Measurements from ENCODE around the gene PRELP.

The PRELP gene

DNA sequence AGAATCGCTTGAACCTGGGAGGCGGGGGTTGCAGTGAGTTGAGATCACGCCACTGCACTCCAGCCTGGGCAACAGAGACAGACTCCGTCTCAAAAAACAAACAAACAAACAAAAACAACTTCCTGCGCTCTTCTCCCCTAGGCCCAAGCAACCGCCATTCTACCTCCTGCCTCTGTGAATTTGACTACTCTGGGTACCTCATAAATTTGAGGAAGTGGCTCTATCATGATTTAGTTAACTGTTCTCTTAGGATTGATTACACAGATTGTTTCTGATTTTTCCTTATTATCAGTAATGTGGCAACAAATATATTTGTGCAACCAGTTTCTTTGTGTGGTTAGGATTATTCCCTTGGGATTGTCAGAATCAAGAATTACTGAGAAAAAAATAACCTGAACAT is 48.1 kb downstream of the PRELP start:
- H4K91ac ChIP-seq (ENCODE audit: low read length) = no peak overlapping the region
- H3K36me3 ChIP-seq (ENCODE audit: control insufficient read depth in 1 of 2, insufficient read depth in 2 of 2, low read depth in 1 of 2, low read length in 2 of 2) = no peaks in the 10 kb centered on the region
- H3K4me1 ChIP-seq (ENCODE audit: control insufficient read depth, insufficient read depth, low read depth, low read length) = peaks cover 19% of the 10 kb centered on the region
- H3K4me3 ChIP-seq (ENCODE audit: insufficient read depth in 1 of 2, low read depth in 1 of 2, low read length in 2 of 2) = no peak overlapping the region
- no peak overlapping the region for H2BK12ac ChIP-seq (ENCODE audit: low read length in 2 of 2)
- H2AK5ac ChIP-seq (ENCODE audit: low read length, severe bottlenecking) = no peak overlapping the region
- no CpG with 5 or more reads among the region's 6 CpGs for WGBS
- H3K18ac ChIP-seq (ENCODE audit: low read depth in 1 of 2, low read length in 2 of 2) = no peak overlapping the region
- no peak overlapping the region for H4K8ac ChIP-seq (ENCODE audit: low read length)
- H2BK120ac ChIP-seq (ENCODE audit: low read depth, low read length) = no peak overlapping the region
- no peak overlapping the region for H2BK5ac ChIP-seq (ENCODE audit: low read depth, low read length, poor library complexity, severe bottlenecking)
- no peaks in the 10 kb centered on the region for H3K27me3 ChIP-seq (ENCODE audit: control insufficient read depth in 1 of 2, insufficient read depth in 1 of 2, low read length in 2 of 2)
- no peak overlapping the region for H2BK15ac ChIP-seq (ENCODE audit: low read depth, poor library complexity, severe bottlenecking)
- no peaks in the 10 kb centered on the region for H3K79me1 ChIP-seq (replicated peaks; ENCODE audit: low read length, poor library complexity, severe bottlenecking)
- H3K4ac ChIP-seq (ENCODE audit: low read depth in 1 of 2, low read length in 2 of 2) = no peak overlapping the region
- H3K4me2 ChIP-seq (ENCODE audit: low read length, poor library complexity, severe bottlenecking) = no peak overlapping the region
- H3K9ac ChIP-seq (ENCODE audit: low read length) = no peak overlapping the region
- no peak overlapping the region for H3K14ac ChIP-seq (ENCODE audit: low read length in 2 of 2)
- H3K27ac ChIP-seq (ENCODE audit: low read length, poor library complexity, severe bottlenecking) = no peak overlapping the region
- H2AFZ ChIP-seq (ENCODE audit: low read depth, low read length) = no peak overlapping the region
- DNase-seq = no peak
- H3K23ac ChIP-seq (ENCODE audit: low read length in 2 of 2) = no peak overlapping the region
- H3K9me3 ChIP-seq (ENCODE audit: control insufficient read depth, low read length) = no peaks in the 10 kb centered on the region

DNA sequence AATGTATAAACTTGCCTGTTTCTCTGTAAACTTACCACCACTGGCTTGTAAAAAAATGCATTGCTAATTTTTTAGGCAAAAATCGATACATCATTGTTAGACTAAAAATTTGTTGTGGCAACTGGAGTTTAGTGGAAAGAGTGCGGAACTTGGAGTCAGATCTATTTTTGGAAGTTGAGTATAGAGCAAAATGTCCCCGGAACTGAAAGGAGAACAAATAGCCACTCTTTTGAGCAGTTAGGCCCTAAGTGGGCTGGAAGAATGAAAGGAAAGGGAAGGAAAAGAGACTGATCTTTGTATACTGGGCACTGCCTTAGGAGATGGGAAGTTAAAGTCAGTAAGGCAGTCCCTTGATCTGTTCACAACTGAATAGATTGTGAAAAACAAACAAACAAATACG is 48.5 kb downstream of the PRELP start:
- Histone ChIP-seq H3K4me1 (ENCODE audit: control insufficient read depth, insufficient read depth, low read depth, low read length) (peaks cover 17% of the 10 kb centered on the region), H3K18ac (ENCODE audit: low read depth in 1 of 2, low read length in 2 of 2) (no peak overlapping the region), H3K36me3 (ENCODE audit: control insufficient read depth in 1 of 2, insufficient read depth in 2 of 2, low read depth in 1 of 2, low read length in 2 of 2) (no peaks in the 10 kb centered on the region), H2BK15ac (ENCODE audit: low read depth, poor library complexity, severe bottlenecking) (no peak overlapping the region), H3K27me3 (ENCODE audit: control insufficient read depth in 1 of 2, insufficient read depth in 1 of 2, low read length in 2 of 2) (no peaks in the 10 kb centered on the region), H3K4me3 (ENCODE audit: insufficient read depth in 1 of 2, low read depth in 1 of 2, low read length in 2 of 2) (no peak overlapping the region), H3K27ac (ENCODE audit: low read length, poor library complexity, severe bottlenecking) (no peak overlapping the region), H2AK5ac (ENCODE audit: low read length, severe bottlenecking) (no peak overlapping the region), H2BK12ac (ENCODE audit: low read length in 2 of 2) (no peak overlapping the region), H3K14ac (ENCODE audit: low read length in 2 of 2) (no peak overlapping the region), H4K8ac (ENCODE audit: low read length) (no peak overlapping the region), H3K23ac (ENCODE audit: low read length in 2 of 2) (no peak overlapping the region), H3K9me3 (ENCODE audit: control insufficient read depth, low read length) (no peaks in the 10 kb centered on the region), H2AFZ (ENCODE audit: low read depth, low read length) (no peak overlapping the region), H3K79me1 (replicated peaks; ENCODE audit: low read length, poor library complexity, severe bottlenecking) (no peaks in the 10 kb centered on the region), H3K9ac (ENCODE audit: low read length) (no peak overlapping the region), H3K4me2 (ENCODE audit: low read length, poor library complexity, severe bottlenecking) (no peak overlapping the region), H4K91ac (ENCODE audit: low read length) (no peak overlapping the region), H2BK5ac (ENCODE audit: low read depth, low read length, poor library complexity, severe bottlenecking) (no peak overlapping the region), H3K4ac (ENCODE audit: low read depth in 1 of 2, low read length in 2 of 2) (no peak overlapping the region), H2BK120ac (ENCODE audit: low read depth, low read length) (no peak overlapping the region)
- no peak for DNase-seq
- WGBS = 87% methylated on average over 3 of the region's 4 CpGs

DNA sequence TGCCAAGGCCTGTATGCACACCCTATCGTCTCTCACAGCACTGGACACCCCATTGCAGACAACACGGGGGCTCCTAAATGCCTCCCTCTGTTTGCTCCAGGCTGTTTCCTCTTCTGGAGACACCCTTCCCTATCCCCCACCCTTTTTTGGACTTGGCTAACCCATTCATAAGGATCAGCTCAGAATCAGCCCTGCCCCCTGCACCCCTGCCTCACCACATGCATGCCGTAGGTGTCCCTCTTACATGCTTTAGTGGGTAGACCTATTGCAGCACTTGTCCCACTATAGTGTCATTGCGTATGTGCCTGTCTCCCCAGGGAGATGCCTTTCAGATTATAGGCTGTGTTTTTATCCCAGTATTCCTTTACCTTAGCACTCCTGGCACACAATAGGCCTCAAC is 49.2 kb downstream of the PRELP start:
- Histone ChIP-seq H3K4me2 (ENCODE audit: low read length, poor library complexity, severe bottlenecking) (no peak overlapping the region), H3K9me3 (ENCODE audit: control insufficient read depth, low read length) (no peaks in the 10 kb centered on the region), H3K14ac (ENCODE audit: low read length in 2 of 2) (no peak overlapping the region), H3K79me1 (replicated peaks; ENCODE audit: low read length, poor library complexity, severe bottlenecking) (no peaks in the 10 kb centered on the region), H2BK120ac (ENCODE audit: low read depth, low read length) (no peak overlapping the region), H3K4me1 (ENCODE audit: control insufficient read depth, insufficient read depth, low read depth, low read length) (peaks cover 17% of the 10 kb centered on the region), H3K4ac (ENCODE audit: low read depth in 1 of 2, low read length in 2 of 2) (no peak overlapping the region), H2AK5ac (ENCODE audit: low read length, severe bottlenecking) (no peak overlapping the region), H4K8ac (ENCODE audit: low read length) (no peak overlapping the region), H2BK15ac (ENCODE audit: low read depth, poor library complexity, severe bottlenecking) (no peak overlapping the region), H2BK5ac (ENCODE audit: low read depth, low read length, poor library complexity, severe bottlenecking) (no peak overlapping the region), H3K27ac (ENCODE audit: low read length, poor library complexity, severe bottlenecking) (no peak overlapping the region), H2AFZ (ENCODE audit: low read depth, low read length) (no peak overlapping the region), H3K9ac (ENCODE audit: low read length) (no peak overlapping the region), H3K4me3 (ENCODE audit: insufficient read depth in 1 of 2, low read depth in 1 of 2, low read length in 2 of 2) (no peak overlapping the region), H3K18ac (ENCODE audit: low read depth in 1 of 2, low read length in 2 of 2) (no peak overlapping the region), H3K23ac (ENCODE audit: low read length in 2 of 2) (no peak overlapping the region), H3K36me3 (ENCODE audit: control insufficient read depth in 1 of 2, insufficient read depth in 2 of 2, low read depth in 1 of 2, low read length in 2 of 2) (no peaks in the 10 kb centered on the region), H3K27me3 (ENCODE audit: control insufficient read depth in 1 of 2, insufficient read depth in 1 of 2, low read length in 2 of 2) (no peaks in the 10 kb centered on the region), H2BK12ac (ENCODE audit: low read length in 2 of 2) (no peak overlapping the region), H4K91ac (ENCODE audit: low read length) (no peak overlapping the region)
- WGBS = 98% methylated on average over 4 of the region's 4 CpGs
- no peak for DNase-seq

DNA sequence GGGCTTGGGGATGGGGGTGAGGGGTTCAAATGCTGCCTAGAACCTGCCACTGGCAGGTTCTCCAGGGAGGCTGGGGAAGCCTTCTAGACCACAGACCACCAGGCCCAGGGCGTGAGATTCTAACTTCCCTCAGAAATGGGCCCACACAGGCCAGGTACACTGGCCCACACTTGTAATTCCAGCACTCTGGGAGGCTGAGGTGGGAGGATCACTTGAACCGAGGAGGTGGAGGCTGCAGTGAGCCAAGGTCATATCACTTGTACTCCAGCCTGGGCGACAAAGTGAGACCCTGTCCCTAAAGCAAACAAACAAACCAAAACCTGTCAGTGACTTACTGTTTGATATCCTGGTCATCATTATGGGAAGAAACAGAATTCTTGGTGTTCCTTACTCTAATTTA is 50.1 kb downstream of the PRELP start:
- Histone ChIP-seq H2BK15ac (ENCODE audit: low read depth, poor library complexity, severe bottlenecking) (no peak overlapping the region), H2AK5ac (ENCODE audit: low read length, severe bottlenecking) (no peak overlapping the region)

More for the DNA sequence above, 50.1 kb downstream of the PRELP start:
- Histone ChIP-seq H3K23ac (ENCODE audit: low read length in 2 of 2) (no peak overlapping the region), H3K27ac (ENCODE audit: low read length, poor library complexity, severe bottlenecking) (no peak overlapping the region), H4K91ac (ENCODE audit: low read length) (no peak overlapping the region), H3K79me1 (replicated peaks; ENCODE audit: low read length, poor library complexity, severe bottlenecking) (no peaks in the 10 kb centered on the region), H2BK120ac (ENCODE audit: low read depth, low read length) (no peak overlapping the region), H3K4me1 (ENCODE audit: control insufficient read depth, insufficient read depth, low read depth, low read length) (peaks cover 17% of the 10 kb centered on the region), H3K14ac (ENCODE audit: low read length in 2 of 2) (no peak overlapping the region), H3K4ac (ENCODE audit: low read depth in 1 of 2, low read length in 2 of 2) (no peak overlapping the region), H3K9ac (ENCODE audit: low read length) (no peak overlapping the region), H3K18ac (ENCODE audit: low read depth in 1 of 2, low read length in 2 of 2) (no peak overlapping the region), H2BK12ac (ENCODE audit: low read length in 2 of 2) (no peak overlapping the region), H2AFZ (ENCODE audit: low read depth, low read length) (no peak overlapping the region), H3K4me2 (ENCODE audit: low read length, poor library complexity, severe bottlenecking) (no peak overlapping the region), H3K27me3 (ENCODE audit: control insufficient read depth in 1 of 2, insufficient read depth in 1 of 2, low read length in 2 of 2) (no peaks in the 10 kb centered on the region), H3K36me3 (ENCODE audit: control insufficient read depth in 1 of 2, insufficient read depth in 2 of 2, low read depth in 1 of 2, low read length in 2 of 2) (no peaks in the 10 kb centered on the region), H3K4me3 (ENCODE audit: insufficient read depth in 1 of 2, low read depth in 1 of 2, low read length in 2 of 2) (no peak overlapping the region), H4K8ac (ENCODE audit: low read length) (no peak overlapping the region), H3K9me3 (ENCODE audit: control insufficient read depth, low read length) (no peaks in the 10 kb centered on the region), H2BK5ac (ENCODE audit: low read depth, low read length, poor library complexity, severe bottlenecking) (no peak overlapping the region)
- 100% methylated on average over 1 of the region's 3 CpGs for WGBS
- no peak for DNase-seq
